ENCODE results near the gene PHKA1.
"Not testable (repeated sequence)": the region's sequence is repeated elsewhere in the genome, so short reads cannot be mapped to it uniquely, and the experiment has no call there.

Gene PHKA1

GRCh38 chrX:72568406-72569092 is 145.6 kb downstream of the PHKA1 start:
- DNase-seq = no peak

GRCh38 chrX:72566448-72566847 is 147.7 kb downstream of the PHKA1 start:
- DNase-seq = no peak

- not testable (repeated sequence) for DNase-seq
Observed at GRCh38 chrX:72559655-72560054, 154.5 kb downstream of the PHKA1 start.

GRCh38 chrX:72554448-72555140 is 159.5 kb downstream of the PHKA1 start:
- no peak for DNase-seq

- DNase-seq = not testable (repeated sequence)
Observed at GRCh38 chrX:72552443-72552842, 161.7 kb downstream of the PHKA1 start.

- no peak for DNase-seq
Observed at GRCh38 chrX:72545990-72546389, 168.1 kb downstream of the PHKA1 start.

- DNase-seq = no peak
Observed at GRCh38 chrX:72540318-72540717, 173.8 kb downstream of the PHKA1 start.

- no peak for DNase-seq
Observed at GRCh38 chrX:72539822-72540221, 174.3 kb downstream of the PHKA1 start.

- no peak for DNase-seq
Observed at GRCh38 chrX:72536542-72536941, 177.6 kb downstream of the PHKA1 start.

- DNase-seq = no peak
Observed at GRCh38 chrX:72532366-72532765, 181.7 kb downstream of the PHKA1 start.

Data from activated gamma-delta T cell treated with Interleukin-2 at 50 U/mL for 16 hours (primary cell).